HepG2 (cell line): ENCODE data around the gene SPTB. TPM values are rescaled to one million over a fixed set of nuclear protein-coding genes. Genes with fewer than 3 reads are reported as not detected.

Source experiments
- ATAC-seq: fragments of 200-7000 bp; cut with Tn5 transposase; 3 replicates; pipeline ENCODE4 v1.9.1; 2020; ENCODE audit warnings: mild to moderate bottlenecking, moderate library complexity
- BruUV-seq: library from RNA; stranded (reverse); fragments of 400-500 nt; replicated peaks from 2 replicates; lab custom pipeline; 2021; lab: Mats Ljungman, UMichigan
- CTCF ChIA-PET: fragments of 300-600 bp; formaldehyde crosslinking; extraction: SDS; loops from one replicate; lab custom pipeline; 2021; ENCODE audit warnings: low total read pairs, inconsistent platforms, low intra/inter-chr PET ratio; lab: Yijun Ruan, JAX
- POLR2A ChIA-PET: fragments of 350-600 bp; sonication (Branson Sonifier 250); formaldehyde crosslinking; loops from one replicate; lab custom pipeline; 2020; ENCODE audit warnings: antibody characterized with exemption, inconsistent platforms; lab: Yijun Ruan, JAX
- DNase-seq: peaks from one replicate; pipeline ENCODE4 v3.0.0-alpha.2; 2015; ENCODE audit warnings: low spot score
- FAIRE-seq: peaks from 3 replicates; lab custom pipeline; 2011; peaks lifted over from hg19 to GRCh38; lab: Jason Lieb, UNC
- H2AFZ ChIP-seq: one replicate; pipeline ENCODE4 v1.6.1; 2011; ENCODE audit warnings: low read length, inconsistent platforms
- H3K27ac ChIP-seq: fragments of 300-600 bp; 3 replicates; pipeline ENCODE4 v1.8.0; 2011; ENCODE audit warnings: mixed run types, mild to moderate bottlenecking, mixed read lengths, low read length, inconsistent platforms; ENCODE audit not compliant: insufficient read depth; ENCODE audit errors: extremely low read length
- H3K27me3 ChIP-seq, 2 experiments: fragments of 200-600 bp in 1 of 2; 2 replicates in 1 of 2; 3 replicates in 1 of 2; pipeline versions ENCODE4 v1.6.0 to v1.8.0; 2011; ENCODE audit warnings: low read length in 2 of 2, mild to moderate bottlenecking in 2 of 2, moderate library complexity in 2 of 2, inconsistent platforms in 1 of 2; ENCODE audit not compliant: insufficient read depth in 2 of 2, control insufficient read depth in 1 of 2
- H3K36me3 ChIP-seq, 2 experiments: fragments of 200-600 bp in 1 of 2; replicated peaks in 1 of 2; 2 replicates in 1 of 2; 3 replicates in 1 of 2; pipeline versions ENCODE4 v1.5.1 to v1.8.0; 2011; ENCODE audit warnings: low read length in 2 of 2, inconsistent platforms in 1 of 2; ENCODE audit not compliant: insufficient read depth in 2 of 2, control insufficient read depth in 1 of 2
- H3K4me1 ChIP-seq: 2 replicates; pipeline ENCODE4 v1.5.1; 2012; ENCODE audit warnings: low read length, inconsistent platforms; ENCODE audit not compliant: insufficient read depth
- H3K4me2 ChIP-seq: 2 replicates; pipeline ENCODE4 v1.6.0; 2011; ENCODE audit warnings: low read depth, low read length, inconsistent platforms
- H3K4me3 ChIP-seq, 3 experiments: fragments of 200-600 bp in 1 of 3; sonication (generic), shearing (Covaris generic) in 1 of 3; replicated peaks in 1 of 3; 2 replicates each; pipeline ENCODE4 v1.5.1; 2011 to 2016; ENCODE audit warnings: low read length in 3 of 3, inconsistent platforms in 2 of 3, low read depth in 2 of 3, mild to moderate bottlenecking in 2 of 3, control low read depth in 1 of 3, mixed read lengths in 1 of 3; ENCODE audit not compliant: insufficient read depth in 1 of 3
- H3K79me2 ChIP-seq: one replicate; pipeline ENCODE4 v1.6.1; 2011; ENCODE audit warnings: low read length, inconsistent platforms; ENCODE audit not compliant: insufficient read depth
- H3K9ac ChIP-seq: 2 replicates; pipeline ENCODE4 v1.6.0; 2011; ENCODE audit warnings: mild to moderate bottlenecking, low read depth, low read length, inconsistent platforms; ENCODE audit not compliant: insufficient read depth
- H3K9me3 ChIP-seq: 2 replicates; pipeline ENCODE4 v1.5.1; 2012; ENCODE audit warnings: mild to moderate bottlenecking, low read length
- H4K20me1 ChIP-seq: 2 replicates; pipeline ENCODE4 v1.6.0; 2011; ENCODE audit warnings: inconsistent platforms, mild to moderate bottlenecking, low read length, moderate library complexity; ENCODE audit not compliant: insufficient read depth
- ARHGAP35 ChIP-seq: sonication (generic); formaldehyde crosslinking; IDR thresholded peaks from 2 replicates; pipeline ENCODE4 v1.9.0; 2022; ENCODE audit warnings: mild to moderate bottlenecking, inconsistent platforms, moderate library complexity, missing genetic modification reagents, borderline replicate concordance
- ARNT2 ChIP-seq: sonication (generic); formaldehyde crosslinking; IDR thresholded peaks from 2 replicates; pipeline ENCODE4 v1.8.0; 2022; ENCODE audit warnings: mild to moderate bottlenecking, low read depth, missing genetic modification reagents, moderate library complexity
- CAMTA2 ChIP-seq: sonication (generic); formaldehyde crosslinking; IDR thresholded peaks from 2 replicates; pipeline ENCODE4 v1.4.0; 2020; ENCODE audit warnings: mild to moderate bottlenecking, missing genetic modification reagents, borderline replicate concordance
- CHD4 ChIP-seq: fragments of 200-600 bp; sonication (generic); IDR thresholded peaks from 2 replicates; pipeline ENCODE4 v1.7.0; 2017; ENCODE audit warnings: mild to moderate bottlenecking, low read length, borderline replicate concordance
- MEF2D ChIP-seq: sonication (generic); formaldehyde crosslinking; IDR thresholded peaks from 2 replicates; pipeline ENCODE4 v1.5.1; 2020; ENCODE audit warnings: mild to moderate bottlenecking, missing genetic modification reagents
- SP1 ChIP-seq, 2 experiments: fragments of 450-650 bp in 1 of 2; sonication (generic) in 1 of 2; formaldehyde crosslinking in 1 of 2; IDR thresholded peaks; 2 replicates each; pipeline versions ENCODE4 v1.4.0 to v1.6.1; 2016 to 2020; ENCODE audit warnings: missing genetic modification reagents in 1 of 2
- ZBTB25 ChIP-seq: IDR thresholded peaks from 2 replicates; pipeline ENCODE4 v1.6.1; 2018; ENCODE audit warnings: missing genetic modification reagents
- ZNF362 ChIP-seq: sonication (generic); formaldehyde crosslinking; IDR thresholded peaks from 2 replicates; pipeline ENCODE4 v1.4.0; 2020; ENCODE audit warnings: missing genetic modification reagents, mild to moderate bottlenecking, borderline replicate concordance
- ZNF513 ChIP-seq: sonication (generic); formaldehyde crosslinking; conservative IDR thresholded peaks from 2 replicates; pipeline ENCODE4 v1.5.0; 2020; ENCODE audit warnings: missing genetic modification reagents
- WGBS: methylation state at CpG from one replicate; pipeline ENCODE4 v1.1.6; 2017; ENCODE audit warnings: low lambda C conversion rate; 5-methylcytosine and 5-hydroxymethylcytosine counted together
- in situ Hi-C: cut with HindIII; loops from 2 replicates; pipeline ENCODE4 v1.10.0; 2017; ENCODE audit warnings: low pct_unique_long_range_greater_than_20kb; ENCODE audit not compliant: extremely low pct_ligation_motif_present
- intact Hi-C: fragments of 100-400 bp; cut with micrococcal nuclease; formaldehyde crosslinking; loops from one replicate; pipeline ENCODE4 v1.10.0; 2022; ENCODE audit not compliant: unreplicated experiment
- polyA plus RNA-seq, 8 experiments: library from polyadenylated mRNA; depleted of rRNA in 3 of 8; stranded (reverse) in 7 of 8; unstranded in 1 of 8; fragments of >200 nt; fragmentation: Illumina TruSeq in 4 of 8; extraction: Trizol in 4 of 8; gene quantifications; 2 replicates each; pipeline versions ENCODE4 v1.2.1 to v1.2.3, GENCODE V29; 2011 to 2016; ENCODE audit warnings: low read depth in 4 of 8, missing spikeins in 1 of 8, mixed read lengths in 1 of 8; ENCODE audit not compliant: insufficient read depth in 1 of 8
- total RNA-seq, 5 experiments: library from RNA; depleted of rRNA; stranded (reverse); fragments of >200 nt; fragmentation: Illumina TruSeq; extraction: Trizol; gene quantifications; 2 replicates each; pipeline ENCODE4 v1.2.3, GENCODE V29; 2016; ENCODE audit warnings: low read depth in 1 of 5
- TF ChIP-seq, protein P1 (sequence below): sonication (generic); formaldehyde crosslinking; IDR thresholded peaks from 2 replicates; pipeline ENCODE4 v1.5.0; 2020; ENCODE audit warnings: mild to moderate bottlenecking, missing genetic modification reagents, borderline replicate concordance

SPTB gene
- total and polyA plus RNA-seq, 2 of the 13 experiments (the other 11 are each of a cell fraction or from before 2014, with no cell fraction given), result 0.01 to 0.02 TPM

- Histone ChIP-seq H3K4me1 (peaks cover 51% of the 10 kb centered on the region), H3K79me2 (peaks cover 4% of the 10 kb centered on the region), H2AFZ (no peak overlapping the region), H3K4me2 (peak overlapping the region; percentile 94), H3K36me3 (no peaks in the 10 kb centered on the region), H4K20me1 (no peaks in the 10 kb centered on the region), H3K27ac (no peak overlapping the region), H3K4me3 (peak overlapping the region in 2 of 3 experiments; percentile 63 to 79; a peak in 4 of 6 replicates), H3K27me3 (peaks cover 0 to 26% of the 10 kb centered on the region in 2 experiments; a peak in 4 of 5 replicates), H3K9ac (no peak overlapping the region), H3K9me3 (no peaks in the 10 kb centered on the region)
- DNase-seq (no peak), FAIRE-seq (no peak), ATAC-seq (no peak)
- intact Hi-C loops (loop anchor here (10.0 kb wide), 1 partner anchor 231 kb away; no protein-coding TSS in a partner anchor), in situ Hi-C loops (no loop called here)
- ChIA-PET CTCF (no interaction called here), POLR2A (interaction anchor here (0.8 to 1.3 kb wide), 2 partner anchors 14 to 23 kb away, joined by 3 read pairs; no protein-coding TSS in a partner anchor)
- BruUV-seq, result no TSS peak
- WGBS, result 4% methylated on average over 21 of the region's 26 CpGs
- no peak for TF ChIP-seq CHD4
- no peak for TF ChIP-seq SP1 (IDR thresholded peaks at IDR 0.05)
- no peak for TF ChIP-seq SP1 (CRISPR knock-in tag; IDR thresholded peaks at IDR 0.05)
- TF ChIP-seq ZBTB25 (CRISPR knock-in tag), result no peak
- TF ChIP-seq ZNF362 (CRISPR knock-in tag), result no peak
- TF ChIP-seq, protein P1, sequence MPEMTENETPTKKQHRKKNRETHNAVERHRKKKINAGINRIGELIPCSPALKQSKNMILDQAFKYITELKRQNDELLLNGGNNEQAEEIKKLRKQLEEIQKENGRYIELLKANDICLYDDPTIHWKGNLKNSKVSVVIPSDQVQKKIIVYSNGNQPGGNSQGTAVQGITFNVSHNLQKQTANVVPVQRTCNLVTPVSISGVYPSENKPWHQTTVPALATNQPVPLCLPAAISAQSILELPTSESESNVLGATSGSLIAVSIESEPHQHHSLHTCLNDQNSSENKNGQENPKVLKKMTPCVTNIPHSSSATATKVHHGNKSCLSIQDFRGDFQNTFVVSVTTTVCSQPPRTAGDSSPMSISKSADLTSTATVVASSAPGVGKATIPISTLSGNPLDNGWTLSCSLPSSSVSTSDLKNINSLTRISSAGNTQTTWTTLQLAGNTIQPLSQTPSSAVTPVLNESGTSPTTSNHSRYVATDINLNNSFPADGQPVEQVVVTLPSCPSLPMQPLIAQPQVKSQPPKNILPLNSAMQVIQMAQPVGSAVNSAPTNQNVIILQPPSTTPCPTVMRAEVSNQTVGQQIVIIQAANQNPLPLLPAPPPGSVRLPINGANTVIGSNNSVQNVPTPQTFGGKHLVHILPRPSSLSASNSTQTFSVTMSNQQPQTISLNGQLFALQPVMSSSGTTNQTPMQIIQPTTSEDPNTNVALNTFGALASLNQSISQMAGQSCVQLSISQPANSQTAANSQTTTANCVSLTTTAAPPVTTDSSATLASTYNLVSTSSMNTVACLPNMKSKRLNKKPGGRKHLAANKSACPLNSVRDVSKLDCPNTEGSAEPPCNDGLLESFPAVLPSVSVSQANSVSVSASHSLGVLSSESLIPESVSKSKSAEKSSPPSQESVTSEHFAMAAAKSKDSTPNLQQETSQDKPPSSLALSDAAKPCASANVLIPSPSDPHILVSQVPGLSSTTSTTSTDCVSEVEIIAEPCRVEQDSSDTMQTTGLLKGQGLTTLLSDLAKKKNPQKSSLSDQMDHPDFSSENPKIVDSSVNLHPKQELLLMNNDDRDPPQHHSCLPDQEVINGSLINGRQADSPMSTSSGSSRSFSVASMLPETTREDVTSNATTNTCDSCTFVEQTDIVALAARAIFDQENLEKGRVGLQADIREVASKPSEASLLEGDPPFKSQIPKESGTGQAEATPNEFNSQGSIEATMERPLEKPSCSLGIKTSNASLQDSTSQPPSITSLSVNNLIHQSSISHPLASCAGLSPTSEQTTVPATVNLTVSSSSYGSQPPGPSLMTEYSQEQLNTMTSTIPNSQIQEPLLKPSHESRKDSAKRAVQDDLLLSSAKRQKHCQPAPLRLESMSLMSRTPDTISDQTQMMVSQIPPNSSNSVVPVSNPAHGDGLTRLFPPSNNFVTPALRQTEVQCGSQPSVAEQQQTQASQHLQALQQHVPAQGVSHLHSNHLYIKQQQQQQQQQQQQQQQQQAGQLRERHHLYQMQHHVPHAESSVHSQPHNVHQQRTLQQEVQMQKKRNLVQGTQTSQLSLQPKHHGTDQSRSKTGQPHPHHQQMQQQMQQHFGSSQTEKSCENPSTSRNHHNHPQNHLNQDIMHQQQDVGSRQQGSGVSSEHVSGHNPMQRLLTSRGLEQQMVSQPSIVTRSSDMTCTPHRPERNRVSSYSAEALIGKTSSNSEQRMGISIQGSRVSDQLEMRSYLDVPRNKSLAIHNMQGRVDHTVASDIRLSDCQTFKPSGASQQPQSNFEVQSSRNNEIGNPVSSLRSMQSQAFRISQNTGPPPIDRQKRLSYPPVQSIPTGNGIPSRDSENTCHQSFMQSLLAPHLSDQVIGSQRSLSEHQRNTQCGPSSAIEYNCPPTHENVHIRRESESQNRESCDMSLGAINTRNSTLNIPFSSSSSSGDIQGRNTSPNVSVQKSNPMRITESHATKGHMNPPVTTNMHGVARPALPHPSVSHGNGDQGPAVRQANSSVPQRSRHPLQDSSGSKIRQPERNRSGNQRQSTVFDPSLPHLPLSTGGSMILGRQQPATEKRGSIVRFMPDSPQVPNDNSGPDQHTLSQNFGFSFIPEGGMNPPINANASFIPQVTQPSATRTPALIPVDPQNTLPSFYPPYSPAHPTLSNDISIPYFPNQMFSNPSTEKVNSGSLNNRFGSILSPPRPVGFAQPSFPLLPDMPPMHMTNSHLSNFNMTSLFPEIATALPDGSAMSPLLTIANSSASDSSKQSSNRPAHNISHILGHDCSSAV, result no peak
- TF ChIP-seq CAMTA2, result no peak
- TF ChIP-seq ARHGAP35 (CRISPR knock-in tag), result no peak
- TF ChIP-seq ZNF513 (CRISPR knock-in tag), result no peak
- 0 out of 2 replicates have a peak, but pooled peaks have one; percentile 16 for TF ChIP-seq MEF2D
- TF ChIP-seq ARNT2 (CRISPR knock-in tag), result no peak
Observed at GRCh38 chr14:64703395-64704142, 176.1 kb downstream of the SPTB start.
